NCI-H82 treated with DMSO at 0.1 percent for 48 hours (cell line): ENCODE data around the gene CCIN.
"Not testable (repeated sequence)": the region's sequence is repeated elsewhere in the genome, so short reads cannot be mapped to it uniquely, and the experiment has no call there.

Experiments used
- DNase-seq: peaks from one replicate; lab custom pipeline; 2025; ENCODE audit not compliant: unreplicated experiment; lab: John Stamatoyannopoulos, UW

CCIN gene

DNA sequence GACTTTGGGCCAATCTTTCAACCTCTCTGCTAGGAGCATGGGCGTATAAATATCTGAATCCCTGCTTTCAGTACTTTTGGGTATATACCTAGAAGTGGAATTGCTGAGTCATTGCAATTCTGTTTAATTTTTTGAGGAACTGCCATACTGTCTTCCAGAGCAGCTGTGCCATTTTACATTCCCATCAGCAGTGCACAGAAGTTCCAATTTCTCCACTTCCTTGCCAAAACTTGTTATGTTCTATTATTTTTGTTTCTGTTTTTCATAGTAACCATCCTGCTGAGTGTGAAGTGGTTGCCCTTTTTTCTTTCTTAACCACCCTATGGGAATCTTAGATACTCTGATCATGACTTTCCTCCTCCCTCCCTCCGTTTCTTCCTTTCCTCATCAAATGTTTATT lies 11.1 kb upstream of the CCIN start:
- no peak for DNase-seq

DNA sequence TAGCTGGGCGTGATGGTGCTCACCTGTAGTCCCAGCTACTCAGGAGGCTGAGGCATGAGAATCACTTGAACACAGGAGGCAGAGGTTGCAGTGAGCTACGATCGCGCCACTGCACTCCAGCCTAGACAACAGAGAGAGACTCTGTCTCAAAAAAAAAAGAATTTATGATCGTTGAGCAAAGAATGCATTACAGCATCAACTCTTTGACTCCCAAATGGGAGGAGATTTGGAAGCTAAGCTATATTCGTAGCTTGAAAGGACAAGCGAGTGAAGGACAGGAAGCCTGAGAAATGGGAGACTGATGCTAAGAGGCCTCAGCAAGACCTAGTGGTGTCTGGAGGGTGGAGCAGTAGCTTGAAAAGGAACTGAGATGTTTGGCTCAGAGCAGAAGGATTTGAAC lies 10.3 kb upstream of the CCIN start:
- no peak for DNase-seq

DNA sequence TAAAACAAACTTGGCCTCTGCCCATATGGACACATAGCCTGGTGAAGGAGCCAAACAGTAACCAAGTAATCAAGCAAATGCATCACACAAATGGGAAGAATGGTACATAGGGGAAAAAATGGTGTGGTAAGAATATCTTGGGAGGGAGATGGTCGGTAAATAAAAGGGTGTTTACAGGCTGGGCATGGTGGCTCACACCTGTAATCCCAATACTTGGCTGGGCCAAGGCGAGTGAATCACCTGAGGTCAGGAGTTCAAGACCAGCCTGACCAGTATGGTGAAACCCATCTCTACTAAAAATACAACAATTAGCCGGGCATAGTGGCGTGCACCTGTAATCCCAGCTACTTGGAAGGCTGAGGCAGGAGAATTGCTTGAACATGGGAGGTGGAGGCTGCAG lies 9.7 kb upstream of the CCIN start:
- DNase-seq, result not testable (repeated sequence)

DNA sequence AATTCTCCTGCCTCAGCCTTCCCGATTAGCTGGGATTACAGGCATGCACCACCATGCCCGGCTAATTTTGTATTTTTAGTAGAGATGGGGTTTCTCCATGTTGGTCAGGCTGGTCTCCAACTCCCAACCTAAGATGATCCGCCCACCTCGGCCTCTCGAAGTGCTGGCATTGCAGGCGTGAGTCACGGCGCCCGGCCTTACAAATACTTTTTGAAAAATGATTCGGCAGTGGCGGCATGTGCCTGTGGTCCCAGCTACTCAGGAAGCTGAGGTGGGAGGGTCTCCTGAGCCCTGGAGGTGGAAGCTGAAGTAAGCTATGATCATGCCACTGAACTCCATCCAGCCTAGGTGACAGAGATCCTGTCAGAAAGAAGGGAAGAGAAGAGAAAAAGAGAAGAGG lies 9.1 kb upstream of the CCIN start:
- not testable (repeated sequence) for DNase-seq

DNA sequence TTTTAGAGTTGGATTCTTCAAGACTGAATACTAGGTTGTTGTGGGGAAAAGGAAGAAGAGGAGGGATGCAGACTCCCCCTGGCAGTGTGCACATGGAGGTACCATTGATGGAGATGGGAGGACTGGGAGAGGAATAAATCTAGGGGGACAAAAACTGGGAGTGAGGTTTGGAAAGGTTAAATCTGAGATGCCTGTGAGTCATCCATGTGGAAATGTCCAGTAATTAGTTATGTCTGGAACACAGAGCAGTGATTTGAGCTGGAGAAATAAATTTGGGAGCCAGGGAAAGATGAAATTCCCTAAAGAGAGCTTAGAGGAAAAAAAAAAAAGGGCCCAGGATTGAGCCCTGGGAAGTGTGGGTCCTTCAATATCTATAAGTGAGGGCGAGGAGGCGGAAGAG lies 8.0 kb upstream of the CCIN start:
- no peak for DNase-seq

DNA sequence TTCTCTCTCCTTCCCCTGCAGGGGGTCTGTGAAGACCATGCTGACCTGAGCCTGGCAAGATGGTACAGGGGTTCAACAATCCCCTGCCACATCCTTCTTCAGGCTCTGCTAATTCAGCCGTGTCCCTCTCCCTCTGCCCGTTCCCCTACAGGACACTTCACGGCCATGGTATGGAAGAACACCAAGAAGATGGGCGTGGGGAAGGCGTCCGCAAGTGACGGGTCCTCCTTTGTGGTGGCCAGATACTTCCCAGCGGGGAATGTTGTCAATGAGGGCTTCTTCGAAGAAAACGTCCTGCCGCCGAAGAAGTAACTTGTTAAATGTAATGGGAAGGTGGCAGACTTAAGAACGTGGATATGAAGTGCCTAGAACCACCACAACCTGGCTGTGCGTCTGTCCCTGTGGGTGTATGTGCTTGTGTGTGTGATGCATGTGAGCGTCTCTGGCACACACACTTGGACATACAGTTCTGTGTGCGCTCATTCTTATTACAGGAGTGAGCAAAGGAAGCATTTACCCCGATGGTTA lies 6.9 kb upstream of the CCIN start:
- no peak for DNase-seq

DNA sequence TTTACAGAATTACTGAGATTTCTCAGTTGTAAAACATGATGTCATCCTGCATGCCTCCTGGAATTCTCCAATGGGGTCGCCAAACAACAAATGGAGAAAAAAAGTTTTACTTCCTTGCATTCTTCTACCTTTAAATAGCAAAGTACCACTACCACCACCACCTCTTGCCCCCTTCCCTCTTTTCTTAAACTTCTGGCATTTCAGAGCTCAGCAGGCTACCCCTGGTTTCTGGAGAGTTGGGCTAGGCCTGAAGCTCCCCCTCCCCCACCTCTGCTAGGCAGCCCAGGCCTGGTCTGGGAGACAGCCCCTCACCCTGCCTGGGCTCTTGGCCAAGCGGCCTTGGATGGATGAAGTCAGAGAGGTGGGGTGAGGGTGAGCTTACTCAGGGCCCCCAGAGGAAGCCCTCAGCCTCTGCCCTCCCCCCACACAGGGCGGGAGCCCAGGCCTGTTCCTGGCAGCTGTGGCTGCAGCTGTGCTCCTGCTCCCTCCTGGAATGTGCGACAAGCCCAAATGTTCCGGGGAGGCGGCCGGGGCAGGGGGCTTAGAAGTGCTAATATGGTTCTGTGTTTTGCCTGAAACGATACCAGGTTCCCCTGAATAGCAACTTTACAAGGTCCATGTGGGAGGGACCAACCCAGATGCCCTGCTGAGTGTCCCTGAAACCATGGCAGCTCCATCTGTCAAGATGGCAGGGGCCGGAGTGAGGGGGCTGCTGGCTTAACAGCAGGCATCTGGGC lies 6.0 kb upstream of the CCIN start:
- no peak for DNase-seq

DNA sequence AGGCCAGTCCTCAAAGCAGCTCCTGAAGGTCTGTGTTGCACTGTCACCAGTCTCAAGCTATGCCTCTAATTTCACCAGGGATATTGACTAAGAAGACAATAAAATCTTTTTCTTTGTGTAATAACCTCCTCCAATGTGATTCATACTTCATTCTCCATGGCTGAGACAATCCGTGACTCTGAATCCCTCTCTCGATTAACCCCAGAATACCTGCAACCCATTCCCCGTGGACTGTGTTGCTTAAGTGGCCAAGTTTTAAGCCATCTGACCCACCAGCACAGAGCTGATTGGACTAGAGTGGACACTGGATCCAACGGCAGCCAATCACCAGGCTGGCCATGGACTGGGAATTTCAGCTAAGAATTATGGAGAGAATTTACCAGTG lies 5.4 kb upstream of the CCIN start:
- DNase-seq, result no peak

DNA sequence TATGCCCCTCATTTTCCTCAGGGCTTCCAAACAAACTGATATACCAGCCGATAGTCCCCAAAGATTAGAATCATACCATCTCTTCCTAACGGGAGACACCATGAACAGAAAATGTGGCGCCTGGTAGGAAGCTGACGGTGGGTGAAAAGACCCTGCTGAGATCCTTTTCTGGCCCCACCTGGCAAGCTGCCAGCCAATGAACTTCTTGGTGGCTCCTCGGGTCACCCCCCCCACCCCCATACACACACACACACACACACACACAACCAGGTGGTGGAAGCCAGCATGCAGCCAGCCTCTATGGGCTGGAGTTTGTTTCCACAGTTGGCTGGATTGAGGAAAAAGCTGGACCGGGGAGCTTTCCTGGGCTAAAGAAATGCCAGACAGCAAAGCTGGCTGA lies 4.8 kb upstream of the CCIN start:
- no peak for DNase-seq

DNA sequence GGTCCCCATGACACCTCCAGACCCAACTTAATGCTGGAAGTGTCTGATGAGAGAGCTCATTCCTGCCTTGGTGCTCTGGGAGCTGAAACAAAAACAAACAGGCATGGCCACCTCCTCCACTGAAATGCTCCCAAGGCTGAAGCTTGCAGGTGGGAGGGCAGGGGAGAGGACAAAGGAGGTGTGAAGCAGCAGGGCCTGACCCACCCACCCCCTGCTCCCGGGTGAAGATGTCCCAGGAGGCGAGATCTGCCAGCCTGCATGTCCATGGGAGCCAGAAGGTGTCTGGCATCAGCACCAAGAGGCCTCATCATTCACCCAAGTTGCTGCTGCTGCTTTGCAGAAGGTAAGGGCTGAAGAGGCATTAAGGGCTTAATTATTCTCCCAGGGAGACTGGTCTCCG lies 4.2 kb upstream of the CCIN start:
- DNase-seq, result no peak

DNA sequence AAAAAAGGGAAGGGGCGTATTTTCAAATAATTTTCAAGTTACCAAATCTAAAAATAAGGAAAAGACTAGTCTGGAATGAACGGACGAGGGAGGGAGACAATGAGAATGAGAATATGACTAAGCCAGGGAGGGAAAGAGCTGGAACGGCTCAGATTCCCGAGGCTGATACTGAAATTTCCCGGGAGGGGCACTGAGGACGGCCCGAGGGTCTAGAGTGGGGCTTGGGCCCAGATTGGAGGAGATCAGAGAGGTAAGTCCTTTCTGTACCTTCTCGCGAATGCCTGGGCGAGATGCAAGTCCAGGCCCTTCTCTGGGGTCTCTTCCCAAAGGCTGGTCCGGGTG lies 3.4 kb upstream of the CCIN start:
- no peak for DNase-seq

DNA sequence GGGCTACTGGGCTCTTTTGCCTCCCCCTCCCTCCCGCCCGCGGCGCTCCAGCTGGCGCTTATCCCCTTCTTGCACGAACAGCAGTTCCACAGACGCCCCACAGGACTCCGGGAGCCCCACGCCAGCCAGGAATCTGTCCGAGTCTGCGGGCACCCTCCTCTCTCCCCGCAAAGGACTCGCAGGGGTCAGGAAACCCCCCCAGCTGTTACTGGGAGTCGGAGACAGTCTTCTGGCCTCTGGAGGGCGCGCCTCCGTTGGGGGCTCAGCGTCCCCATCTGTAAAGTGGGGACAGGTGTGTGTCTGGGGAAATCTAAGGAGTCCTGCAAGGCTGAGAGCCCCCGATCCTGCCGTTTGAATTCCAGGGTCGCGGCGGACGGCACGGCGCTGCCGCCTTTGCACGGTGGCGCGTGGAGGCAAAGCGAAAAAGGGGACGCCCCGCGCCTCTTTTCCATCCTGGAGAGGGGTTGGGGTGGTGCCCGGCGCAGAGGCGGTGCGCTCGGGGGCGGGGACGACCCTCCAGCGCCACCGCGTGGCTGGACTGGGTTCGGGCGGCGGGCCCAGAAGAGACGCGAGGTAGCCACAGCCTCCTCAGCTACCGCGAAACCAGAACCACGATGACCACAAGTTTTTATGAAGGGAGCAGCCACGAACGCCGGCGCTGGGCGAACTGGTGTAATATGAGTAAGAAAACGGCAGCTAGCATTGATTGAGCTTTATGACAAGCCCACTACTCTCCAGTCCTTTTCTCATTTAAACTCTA lies 2.8 kb upstream of the CCIN start:
- peak; percentile 19 for DNase-seq

DNA sequence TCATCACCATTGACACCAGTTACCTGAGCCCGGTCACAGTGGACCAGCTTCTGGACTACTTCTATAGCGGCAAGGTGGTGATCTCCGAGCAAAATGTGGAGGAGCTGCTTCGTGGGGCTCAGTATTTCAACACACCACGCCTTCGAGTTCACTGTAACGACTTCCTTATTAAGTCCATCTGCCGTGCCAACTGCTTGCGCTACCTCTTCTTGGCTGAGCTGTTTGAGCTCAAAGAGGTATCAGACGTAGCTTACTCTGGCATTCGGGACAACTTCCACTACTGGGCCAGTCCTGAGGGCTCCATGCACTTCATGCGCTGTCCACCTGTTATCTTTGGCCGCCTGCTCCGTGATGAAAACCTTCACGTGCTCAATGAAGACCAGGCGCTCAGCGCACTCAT lies 520 bp downstream of the CCIN start:
- no peak for DNase-seq

DNA sequence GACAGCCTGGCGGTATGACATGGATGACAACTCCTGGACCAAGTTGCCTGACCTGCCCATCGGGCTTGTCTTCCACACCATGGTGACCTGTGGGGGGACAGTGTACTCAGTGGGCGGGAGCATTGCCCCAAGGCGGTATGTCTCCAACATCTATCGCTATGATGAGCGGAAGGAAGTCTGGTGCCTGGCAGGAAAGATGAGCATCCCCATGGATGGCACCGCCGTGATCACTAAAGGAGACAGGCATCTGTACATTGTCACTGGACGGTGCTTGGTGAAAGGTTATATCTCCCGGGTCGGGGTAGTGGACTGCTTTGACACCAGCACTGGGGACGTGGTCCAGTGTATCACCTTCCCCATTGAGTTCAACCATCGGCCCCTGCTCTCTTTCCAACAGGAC lies 1.3 kb downstream of the CCIN start:
- DNase-seq, result no peak

DNA sequence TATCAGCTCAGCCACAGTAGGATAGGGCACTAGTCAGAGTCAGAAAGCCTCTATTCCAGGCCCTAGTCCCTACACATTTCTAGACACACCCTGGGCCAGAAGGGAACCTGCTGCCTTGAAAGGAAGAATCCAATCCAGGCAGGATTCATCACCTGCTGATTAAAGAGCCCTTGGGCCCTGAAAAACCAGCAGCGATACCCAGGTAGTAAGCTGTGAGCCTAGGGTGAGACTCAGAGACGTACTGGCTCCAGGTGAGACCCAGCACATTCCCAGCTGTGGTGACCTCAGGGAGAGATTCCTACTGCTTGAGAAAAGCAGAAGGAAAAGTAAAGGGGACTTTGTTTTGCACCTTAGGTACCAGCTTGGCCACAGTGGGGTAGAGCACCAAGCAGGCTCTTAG lies 4.7 kb downstream of the CCIN start:
- DNase-seq, result no peak

DNA sequence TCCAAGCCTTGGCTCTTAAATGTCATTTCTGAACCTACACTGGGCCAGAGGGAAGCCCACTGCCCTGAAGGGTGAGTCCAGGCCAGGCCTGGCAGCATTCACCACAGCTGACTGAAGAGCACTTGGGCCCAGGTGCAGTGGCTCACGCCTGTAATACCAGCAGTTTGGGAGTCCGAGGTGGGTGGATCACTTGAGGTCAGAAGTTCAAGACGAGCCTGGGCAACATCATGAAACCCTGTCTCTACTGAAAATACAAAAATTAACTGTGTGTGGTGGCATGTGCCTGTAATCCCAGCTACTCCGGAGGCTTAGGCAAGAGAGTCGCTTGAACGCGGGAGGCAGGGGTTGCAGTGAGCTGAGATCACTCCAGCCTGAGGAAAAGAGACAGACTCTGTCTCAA lies 5.1 kb downstream of the CCIN start:
- no peak for DNase-seq

DNA sequence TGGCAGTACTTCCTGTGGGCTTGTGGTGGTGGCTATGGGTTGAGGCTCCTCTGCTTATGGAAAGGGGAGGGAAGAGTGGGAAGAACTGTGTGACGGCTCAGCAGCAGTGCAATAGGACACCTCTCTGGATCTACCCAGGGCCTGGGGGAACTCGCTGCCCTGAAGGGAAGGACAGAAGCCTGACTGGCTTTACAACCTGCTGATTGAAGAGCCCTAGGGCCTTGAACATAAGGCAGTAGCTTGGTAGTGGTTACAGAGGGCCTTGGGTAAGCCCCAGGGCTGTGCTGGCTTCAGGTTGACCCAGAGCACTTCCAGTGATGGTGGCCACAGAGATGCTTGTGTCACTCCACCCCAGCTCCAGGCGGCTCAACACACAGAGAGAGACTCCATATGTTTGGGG lies 5.5 kb downstream of the CCIN start:
- DNase-seq, result no peak

DNA sequence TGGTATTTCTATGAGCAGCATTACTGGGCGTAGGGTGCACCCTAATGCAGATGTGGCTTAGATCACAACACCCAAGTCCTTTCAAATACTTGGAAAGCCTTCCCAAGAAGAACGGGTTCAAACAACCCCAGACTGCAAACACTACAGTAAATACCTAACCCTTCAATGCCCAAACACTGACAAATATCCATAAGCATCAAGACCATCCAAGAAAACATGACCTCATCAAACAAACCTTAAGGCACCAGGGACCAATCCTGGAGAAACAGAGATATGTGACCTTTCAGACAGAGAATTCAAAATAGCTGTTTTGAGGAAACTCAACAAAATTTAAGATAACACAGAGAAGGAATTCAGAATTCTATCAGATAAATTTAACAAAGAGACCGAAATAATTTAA lies 6.0 kb downstream of the CCIN start:
- DNase-seq, result not testable (repeated sequence)

DNA sequence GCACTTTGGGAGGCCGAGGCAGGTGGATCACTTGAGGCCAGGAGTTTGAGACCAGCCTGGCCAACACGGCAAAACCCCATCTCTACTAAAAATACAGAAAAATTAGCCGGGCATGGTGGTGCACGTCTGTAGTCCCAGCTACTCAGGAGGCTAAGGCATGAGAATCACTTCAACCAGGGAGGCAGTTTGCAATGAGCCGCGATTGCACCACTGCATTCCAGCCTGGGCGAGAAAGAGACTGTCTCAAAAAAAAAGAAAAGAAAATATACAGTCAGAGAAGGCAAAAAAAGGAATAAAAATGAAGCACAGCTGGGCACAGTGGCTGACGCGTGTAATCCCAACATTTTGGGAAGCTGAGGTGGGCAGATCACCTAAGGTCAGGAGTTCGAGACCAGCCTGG lies 7.3 kb downstream of the CCIN start:
- DNase-seq, result not testable (repeated sequence)

DNA sequence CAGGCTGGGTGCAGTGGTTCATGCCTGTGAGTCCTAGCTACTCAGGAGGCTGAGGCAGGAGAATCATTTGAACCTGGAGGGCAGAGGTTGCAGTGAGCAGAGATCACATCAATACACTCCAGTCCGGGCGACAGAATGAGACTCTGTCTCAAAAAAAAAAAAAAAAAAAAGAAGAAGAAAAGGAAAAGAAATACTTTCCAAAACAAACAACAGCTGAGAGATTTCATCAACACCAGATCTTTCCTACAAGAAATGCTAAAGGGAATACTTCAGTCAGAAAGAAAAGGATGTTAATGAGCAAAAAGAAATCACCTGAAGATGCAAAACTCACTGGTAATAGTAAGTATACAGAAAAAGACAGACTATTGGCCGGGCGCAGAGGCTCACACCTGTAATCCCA lies 8.4 kb downstream of the CCIN start:
- DNase-seq, result no peak

DNA sequence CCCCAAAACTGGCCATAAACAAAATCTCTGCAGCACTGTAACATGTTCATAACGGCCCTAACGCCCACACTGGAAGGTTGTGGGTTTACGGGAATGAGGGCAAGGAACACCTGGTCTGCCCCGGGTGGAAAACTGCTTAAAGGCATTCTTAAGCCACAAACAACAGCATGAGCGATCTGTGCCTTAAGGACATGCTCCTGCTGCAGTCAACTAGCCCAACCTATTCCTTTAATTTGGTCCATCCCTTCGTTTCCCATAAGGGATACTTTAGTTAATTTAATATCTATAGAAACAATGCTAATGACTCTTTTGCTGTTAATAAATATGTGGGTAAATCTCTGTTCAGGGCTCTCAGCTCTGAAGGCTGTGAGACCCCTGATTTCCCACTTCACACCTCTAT lies 11.1 kb downstream of the CCIN start:
- DNase-seq, result not testable (repeated sequence)

DNA sequence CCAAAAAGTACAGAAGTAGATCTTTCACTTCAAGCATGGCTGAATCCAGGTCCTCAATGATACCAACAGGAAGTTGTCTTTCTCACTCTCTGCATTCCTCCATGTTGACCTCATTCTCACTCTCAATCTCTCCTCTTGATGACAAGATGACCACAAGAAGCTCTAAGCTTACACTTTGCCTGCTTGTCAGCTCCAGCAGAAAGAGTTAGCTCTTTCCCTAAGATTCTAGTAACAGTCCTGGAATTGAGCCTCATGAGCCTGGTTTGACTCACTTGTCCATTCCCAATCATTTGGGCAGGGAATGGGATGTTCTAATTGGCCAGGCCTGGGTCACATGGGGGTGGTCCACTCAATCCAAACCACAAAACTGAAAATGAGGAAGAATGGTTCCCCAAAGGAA lies 18.2 kb downstream of the CCIN start:
- no peak for DNase-seq

DNA sequence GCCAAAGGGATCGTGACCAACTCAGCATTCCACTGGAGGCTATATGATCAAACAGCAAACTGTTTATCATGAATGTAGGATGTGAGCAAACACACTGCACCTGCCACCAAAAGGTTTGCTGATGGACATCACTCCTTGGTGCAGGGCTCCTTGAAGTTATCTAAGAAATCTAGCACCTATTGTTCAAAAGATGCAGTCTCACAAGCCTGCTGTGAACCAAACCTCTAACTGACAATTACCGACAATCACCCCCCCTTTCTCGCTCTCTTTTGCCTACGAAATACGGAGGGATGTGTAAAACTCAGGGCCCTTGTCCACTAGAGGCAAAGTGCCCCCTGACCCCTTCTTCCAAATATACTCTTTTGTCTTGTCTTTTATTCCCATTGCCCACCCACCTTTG lies 19.0 kb downstream of the CCIN start:
- DNase-seq, result no peak
